HG02973 (cell line): ENCODE measurements around the gene SENP6.
A peak's percentile ranks its signal among the peaks of the same experiment; 100 is the strongest.
"Not testable (repeated sequence)": the region's sequence is repeated elsewhere in the genome, so short reads cannot be mapped to it uniquely, and the experiment has no call there.

Experiments used
- ATAC-seq: cut with Tn5 transposase; IDR thresholded peaks from one replicate; pipeline ENCODE4 v1.9.1; 2021; ENCODE audit warnings: moderate library complexity; ENCODE audit not compliant: unreplicated experiment

The SENP6 gene

DNA sequence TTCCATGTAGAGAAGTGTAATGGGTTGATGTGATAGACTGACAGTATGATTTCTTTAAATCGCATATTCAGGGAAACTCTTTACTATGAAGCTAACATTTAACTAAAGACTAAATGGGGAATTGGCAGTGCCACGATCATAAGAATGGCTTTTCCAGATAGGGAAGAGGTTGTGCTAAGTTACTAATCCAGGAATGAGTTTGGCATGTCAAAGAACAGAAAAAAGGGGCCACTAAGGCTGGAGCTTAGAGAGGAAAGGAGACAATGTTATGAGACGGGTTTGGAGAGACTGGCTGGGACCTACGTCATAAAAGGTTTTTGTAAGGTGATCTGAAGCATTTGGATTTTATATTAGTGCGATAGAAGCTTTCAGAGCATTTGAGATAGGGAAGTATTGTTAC, 40.6 kb downstream of the SENP6 start:
- no peak for ATAC-seq

GRCh38 chr6:75643173-75643572, 41.5 kb downstream of the SENP6 start:
- no peak for ATAC-seq

GRCh38 chr6:75656479-75656878, 54.8 kb downstream of the SENP6 start:
- ATAC-seq: no peak

DNA sequence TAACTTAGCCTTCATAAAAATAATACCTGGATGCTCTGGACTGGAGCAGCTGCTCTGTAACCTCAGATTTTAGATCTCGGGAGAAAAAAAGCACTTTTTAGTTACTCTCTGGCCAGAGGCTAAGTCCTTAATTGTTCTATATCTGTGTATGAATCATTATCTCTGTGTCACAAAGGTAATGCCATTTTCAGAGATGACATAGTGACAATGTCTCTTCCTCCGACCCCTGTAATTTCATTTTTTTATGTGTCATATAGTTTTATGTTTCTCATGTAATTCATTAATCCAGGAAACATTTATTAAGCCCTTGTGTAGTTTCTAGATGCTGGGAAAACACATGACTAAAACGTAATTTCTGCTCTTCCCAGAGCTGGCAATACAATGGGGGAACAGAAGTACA, 55.6 kb downstream of the SENP6 start:
- no peak for ATAC-seq

DNA sequence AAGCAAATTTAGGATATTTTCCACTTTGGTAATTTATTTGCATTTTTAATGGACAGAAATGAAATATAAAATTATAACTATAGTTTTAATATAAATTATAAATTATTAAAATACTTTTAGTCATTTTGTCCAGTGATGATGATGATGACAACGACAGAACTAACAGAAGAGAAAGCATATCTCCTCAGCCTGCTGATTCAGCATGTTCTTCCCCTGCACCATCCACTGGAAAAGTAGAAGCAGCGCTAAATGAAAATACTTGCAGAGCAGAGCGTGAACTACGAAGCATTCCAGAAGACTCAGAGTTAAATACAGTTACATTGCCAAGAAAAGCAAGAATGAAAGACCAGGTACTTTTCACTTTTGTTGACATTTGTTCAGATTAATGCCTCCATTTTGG, 64.9 kb downstream of the SENP6 start:
- ATAC-seq: no peak

DNA sequence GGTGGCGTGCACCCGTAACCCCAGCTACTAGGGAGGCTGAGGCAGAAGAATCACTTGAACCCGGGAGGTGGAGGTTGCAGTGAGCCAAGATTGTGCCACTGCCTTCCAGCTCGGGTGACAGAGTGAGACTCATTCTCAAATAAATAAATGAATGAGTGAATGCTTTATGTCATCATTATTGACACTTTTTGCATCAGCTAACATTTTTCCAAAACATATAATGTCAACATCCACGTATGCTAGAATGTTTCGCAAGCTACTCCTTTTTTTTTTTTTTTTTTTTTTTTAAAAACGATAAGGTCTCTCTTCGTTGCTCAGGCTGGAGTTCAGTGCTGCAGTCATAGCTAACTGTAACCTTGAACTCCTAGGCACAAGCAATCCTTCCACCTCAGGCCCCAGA, 72.2 kb downstream of the SENP6 start:
- ATAC-seq: no peak

DNA sequence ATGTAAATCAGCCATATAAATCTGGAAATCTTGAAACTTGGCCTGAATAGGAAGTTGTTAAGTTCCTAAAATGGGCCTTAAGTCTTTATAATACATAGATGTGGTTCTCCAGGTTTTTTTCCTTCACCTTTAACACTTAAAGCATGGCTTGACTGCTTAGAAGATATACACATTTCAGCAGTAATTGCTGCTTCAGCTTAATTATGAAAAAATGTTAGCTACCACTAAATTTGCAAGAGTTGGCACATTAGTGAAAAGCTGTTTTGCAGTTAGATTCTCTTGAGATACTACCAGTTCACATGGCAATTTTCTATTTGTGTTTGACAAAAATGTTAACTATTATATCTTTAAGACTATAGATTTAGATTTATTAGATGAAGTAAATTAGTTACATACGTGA, 74.7 kb downstream of the SENP6 start:
- no peak for ATAC-seq

DNA sequence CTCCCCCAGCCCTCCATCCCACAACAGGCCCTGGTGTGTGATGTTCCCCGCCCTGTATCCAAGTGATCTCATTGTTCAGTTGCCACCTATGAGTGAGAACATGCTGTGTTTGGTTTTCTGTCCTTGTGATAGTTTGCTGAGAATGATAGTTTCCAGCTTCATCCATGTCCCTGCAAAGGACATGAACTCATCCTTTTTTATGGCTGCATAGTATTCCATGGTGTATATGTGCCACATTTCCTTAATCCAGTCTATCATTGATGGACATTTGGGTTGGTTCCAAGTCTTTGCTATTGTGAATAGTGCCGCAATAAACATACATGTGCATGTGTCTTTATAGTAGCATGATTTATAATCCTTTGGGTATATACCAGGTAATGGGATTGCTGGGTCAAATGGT, 80.9 kb downstream of the SENP6 start:
- ATAC-seq: not testable (repeated sequence)

DNA sequence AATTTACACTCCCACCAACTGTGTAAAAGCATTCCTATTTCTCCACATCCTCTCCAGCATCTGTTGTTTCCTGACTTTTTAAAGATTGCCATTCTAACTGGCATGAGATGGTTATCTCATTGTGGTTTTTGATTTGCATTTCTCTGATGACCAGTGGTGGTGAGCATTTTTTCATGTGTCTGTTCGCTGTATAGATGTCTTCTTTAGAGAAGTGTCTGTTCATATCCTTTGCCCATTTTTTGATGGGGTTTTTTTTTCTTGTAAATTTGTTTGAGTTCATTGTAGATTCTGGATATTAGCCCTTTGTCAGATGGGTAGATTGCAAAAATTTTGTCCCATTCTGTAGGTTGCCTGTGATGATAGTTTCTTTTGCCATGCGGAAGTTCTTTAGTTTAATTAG, 81.3 kb downstream of the SENP6 start:
- not testable (repeated sequence) for ATAC-seq

- ATAC-seq: not testable (repeated sequence)
Observed at GRCh38 chr6:75687535-75687934, 85.9 kb downstream of the SENP6 start.

- not testable (repeated sequence) for ATAC-seq
Observed at GRCh38 chr6:75687937-75688336, 86.3 kb downstream of the SENP6 start.

GRCh38 chr6:75689576-75689975, 87.9 kb downstream of the SENP6 start:
- no peak for ATAC-seq

GRCh38 chr6:75691012-75691411, 89.3 kb downstream of the SENP6 start:
- no peak for ATAC-seq

DNA sequence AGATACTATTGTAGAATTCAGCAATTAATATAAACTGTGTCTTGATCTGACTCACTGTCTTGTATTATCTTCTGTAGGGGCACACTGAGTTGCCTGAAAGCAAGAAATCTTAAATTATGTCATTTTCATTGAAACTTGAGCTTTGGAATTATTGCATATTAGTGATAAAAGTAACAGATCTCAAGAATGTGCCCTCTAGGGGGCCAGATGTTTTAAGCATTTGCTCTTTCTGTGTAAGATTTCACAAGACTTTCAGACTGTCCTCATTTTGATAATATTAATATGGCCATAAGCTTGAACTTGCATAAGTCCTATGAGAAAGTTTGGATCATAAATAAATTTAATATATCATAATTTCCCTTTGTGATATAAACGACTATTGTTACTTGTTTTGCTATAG, 91.9 kb downstream of the SENP6 start:
- no peak for ATAC-seq

GRCh38 chr6:75694406-75694805, 92.7 kb downstream of the SENP6 start:
- no peak for ATAC-seq

DNA sequence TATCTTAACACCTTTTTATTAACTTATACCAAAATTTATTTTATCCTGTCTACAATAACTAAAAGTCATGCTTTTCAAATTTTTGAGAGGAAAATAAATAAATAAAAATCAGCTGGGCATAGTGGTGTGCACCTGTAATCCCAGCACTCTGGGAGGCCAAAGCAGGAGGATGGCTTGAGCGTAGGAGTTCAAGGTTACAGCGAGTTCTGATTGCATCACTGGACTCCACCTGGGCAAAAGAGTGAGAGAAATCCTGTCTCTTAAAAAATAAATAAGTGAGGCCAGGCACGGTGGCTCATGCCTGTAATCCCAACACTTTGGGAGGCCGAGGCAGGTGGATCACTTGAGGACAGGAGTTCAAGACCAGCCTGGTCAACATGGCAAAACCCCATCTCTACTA, 106.7 kb downstream of the SENP6 start:
- ATAC-seq: not testable (repeated sequence)

GRCh38 chr6:75711173-75711572, 109.5 kb downstream of the SENP6 start:
- no peak for ATAC-seq

DNA sequence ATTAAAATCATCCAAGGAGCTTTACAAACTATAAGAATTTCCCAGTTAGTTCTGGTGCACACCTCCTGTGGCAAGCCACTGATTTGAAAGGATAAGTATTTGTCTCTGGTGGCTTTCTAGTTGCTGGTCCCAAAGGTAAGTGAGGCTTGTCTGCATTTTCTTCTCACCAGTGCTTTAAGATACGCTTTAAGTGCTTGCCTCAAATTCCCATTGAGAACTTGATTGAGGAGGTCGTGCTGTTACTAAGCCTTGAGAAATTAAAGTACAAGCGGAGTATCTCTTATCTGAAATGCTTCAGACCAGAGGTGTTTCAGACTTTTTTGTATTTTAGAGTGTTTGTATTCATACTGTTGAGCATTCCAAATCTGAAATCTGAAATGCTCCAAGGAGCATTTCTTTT, 117.5 kb downstream of the SENP6 start:
- no peak for ATAC-seq

DNA sequence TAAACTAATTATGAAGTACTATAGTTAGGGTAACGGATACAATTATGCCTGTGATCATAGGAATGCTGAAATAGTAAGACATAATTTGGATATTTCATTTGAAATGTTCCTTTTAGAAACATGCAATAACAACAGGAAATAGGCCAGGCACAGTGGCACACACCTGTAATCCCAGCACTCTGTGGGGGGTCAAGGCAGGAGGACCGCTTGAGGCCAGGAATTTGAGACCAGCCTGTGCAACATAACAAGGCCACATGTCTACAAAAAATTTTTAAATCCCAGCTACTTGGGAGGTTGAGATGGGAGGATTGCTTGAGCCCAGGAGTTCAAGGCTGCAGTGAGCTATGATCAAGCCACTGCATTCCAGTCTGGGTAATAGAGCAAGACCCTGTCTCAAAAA, 121.7 kb downstream of the SENP6 start:
- no peak for ATAC-seq

GRCh38 chr6:75727206-75727605, 125.5 kb downstream of the SENP6 start:
- no peak for ATAC-seq

DNA sequence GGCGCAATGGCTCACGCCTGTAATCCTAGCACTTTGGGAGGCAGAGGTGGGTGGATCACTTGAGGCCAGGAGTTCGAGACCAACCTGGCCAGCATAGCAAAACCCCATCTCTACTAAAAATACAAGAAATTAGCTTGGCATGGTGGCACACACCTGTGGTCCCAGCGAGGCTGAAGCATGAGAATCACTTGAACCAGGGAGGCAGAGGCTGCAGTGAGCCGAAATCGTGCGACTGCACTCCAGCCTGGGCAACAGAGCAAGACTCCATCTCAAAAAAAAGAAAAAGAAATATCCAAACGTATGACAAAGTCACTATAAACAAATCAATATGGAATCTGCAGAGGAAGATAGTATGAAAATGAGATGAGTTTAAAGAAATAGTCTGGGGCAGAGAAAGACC, 129.3 kb downstream of the SENP6 start:
- ATAC-seq: not testable (repeated sequence)

GRCh38 chr6:75735491-75736186, 134.0 kb downstream of the SENP6 start:
- ATAC-seq: peak; percentile 93

DNA sequence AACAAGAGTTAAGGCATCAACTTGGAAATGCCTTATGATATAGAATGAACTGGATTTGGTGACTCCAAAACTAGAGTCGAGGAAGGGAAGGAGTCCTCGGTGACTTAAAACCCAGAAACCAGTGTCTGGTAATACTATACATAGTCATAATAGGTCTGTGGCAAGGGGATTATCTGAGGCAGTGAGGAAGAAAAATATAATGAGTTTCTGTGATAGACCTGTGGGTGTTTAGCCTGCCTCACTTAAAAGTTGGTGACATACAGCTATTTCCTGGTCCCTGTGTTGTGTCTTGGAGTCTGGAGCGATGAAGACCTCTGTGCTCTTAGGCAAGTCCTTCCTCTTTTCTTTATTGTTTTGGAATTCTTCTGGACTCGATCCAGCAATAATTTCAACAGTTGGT, 142.3 kb downstream of the SENP6 start:
- no peak for ATAC-seq
